ENCODE data around the gene CARD8. TPM values are rescaled to one million over a fixed set of nuclear protein-coding genes. Genes with fewer than 3 reads are reported as not detected.

Gene CARD8
- total RNA-seq, 1 donor from 2014 or later, result 23.3 TPM

Other genes starting within 250 kb of the CARD8 start
- not detected in 3 replicates for gene CABP5, start 211.8 kb downstream of the CARD8 start, total RNA-seq
- 1.9 to 5.6 TPM (median 4.0 TPM) in 3 replicates for gene PLA2G4C, start 145.1 kb downstream of the CARD8 start, total RNA-seq
- 12.1 to 24.7 TPM (median 17.0 TPM) in 3 replicates for gene LIG1, start 85.6 kb downstream of the CARD8 start, total RNA-seq
- 5.0 to 5.9 TPM (median 5.6 TPM) in 3 replicates for gene ZSWIM9, start 85.2 kb downstream of the CARD8 start, total RNA-seq
- 0.27 to 0.97 TPM (median 0.87 TPM) in 3 replicates for gene ZNF114, start 14.2 kb upstream of the CARD8 start, total RNA-seq
- 257 to 284 TPM (median 277 TPM) in 3 replicates for gene EMP3, start 69.6 kb upstream of the CARD8 start, total RNA-seq
- gene TMEM143, start 108.0 kb upstream of the CARD8 start, total RNA-seq, result 5.4 to 14.0 TPM (median 10.1 TPM) in 3 replicates
- not detected in 3 replicates for gene SYNGR4, start 108.5 kb upstream of the CARD8 start, total RNA-seq
- 251 to 261 TPM (median 251 TPM) in 3 replicates for gene KDELR1, start 135.6 kb upstream of the CARD8 start, total RNA-seq
- gene GRIN2D, start 137.8 kb upstream of the CARD8 start, total RNA-seq, result 2.4 to 5.1 TPM (median 4.9 TPM) in 3 replicates
- 20.7 to 31.8 TPM (median 23.6 TPM) in 3 replicates for gene GRWD1, start 190.1 kb upstream of the CARD8 start, total RNA-seq
- 0.90 to 1.1 TPM (median 0.95 TPM) in 3 replicates for gene KCNJ14, start 199.7 kb upstream of the CARD8 start, total RNA-seq
- 68.7 to 76.7 TPM (median 69.9 TPM) in 3 replicates for gene CYTH2, start 213.5 kb upstream of the CARD8 start, total RNA-seq

Measured in chondrocyte (in vitro differentiated cells).